ENCODE data around the gene ZNF296. TPM values are rescaled to one million over a fixed set of nuclear protein-coding genes. Genes with fewer than 3 reads are reported as not detected.

The ZNF296 gene
- total RNA-seq, 1 experiment from 2014 or later: 2.6 TPM

GRCh38 chr19:45041125-45041524, 35.2 kb downstream of the ZNF296 start:
- DNase-seq: no peak
- peaks cover 28% of the 10 kb centered on the region for H3K36me3 ChIP-seq (replicated peaks; ENCODE audit: control insufficient read depth, insufficient read depth, low read length)
- H3K4me3 ChIP-seq (ENCODE audit: insufficient read depth, low read depth, low read length): no peak overlapping the region
- H3K27me3 ChIP-seq (ENCODE audit: control insufficient read depth, insufficient read depth, low read length): no peaks in the 10 kb centered on the region

GRCh38 chr19:45040059-45040771, 36.1 kb downstream of the ZNF296 start:
- H3K27me3 ChIP-seq (ENCODE audit: control insufficient read depth, insufficient read depth, low read length): no peaks in the 10 kb centered on the region
- no peak overlapping the region for H3K4me3 ChIP-seq (ENCODE audit: insufficient read depth, low read depth, low read length)
- DNase-seq: no peak
- H3K36me3 ChIP-seq (replicated peaks; ENCODE audit: control insufficient read depth, insufficient read depth, low read length): peaks cover 28% of the 10 kb centered on the region

- no peaks in the 10 kb centered on the region for H3K27me3 ChIP-seq (ENCODE audit: control insufficient read depth, insufficient read depth, low read length)
- peak within 1 kb of the TSS; percentile 99 for H3K4me3 ChIP-seq (ENCODE audit: insufficient read depth, low read depth, low read length)
- DNase-seq: peak; percentile 99
- H3K36me3 ChIP-seq (replicated peaks; ENCODE audit: control insufficient read depth, insufficient read depth, low read length): peaks cover 22% of the 10 kb centered on the region
Observed at GRCh38 chr19:45038931-45039893, 37.1 kb downstream of the ZNF296 start, which contains the start of gene CLASRP. Gene CLASRP (plus strand): TSS chr19:45039045. CDS start chr19:45040213, 1,168 bp downstream.

- DNase-seq: peak; percentile 54
- H3K27me3 ChIP-seq (ENCODE audit: control insufficient read depth, insufficient read depth, low read length): no peaks in the 10 kb centered on the region
- no peak overlapping the region for H3K4me3 ChIP-seq (ENCODE audit: insufficient read depth, low read depth, low read length)
- peaks cover 20% of the 10 kb centered on the region for H3K36me3 ChIP-seq (replicated peaks; ENCODE audit: control insufficient read depth, insufficient read depth, low read length)
Observed at GRCh38 chr19:45037393-45038169, 38.7 kb downstream of the ZNF296 start.

- Histone ChIP-seq H3K4me3 (ENCODE audit: insufficient read depth, low read depth, low read length) (no peak overlapping the region), H3K36me3 (replicated peaks; ENCODE audit: control insufficient read depth, insufficient read depth, low read length) (peaks cover 9% of the 10 kb centered on the region), H3K27me3 (ENCODE audit: control insufficient read depth, insufficient read depth, low read length) (no peaks in the 10 kb centered on the region)
- DNase-seq: no peak
Observed at GRCh38 chr19:45035755-45036154, 40.5 kb downstream of the ZNF296 start.

GRCh38 chr19:45032421-45032820, 43.9 kb downstream of the ZNF296 start:
- Histone ChIP-seq H3K27me3 (ENCODE audit: control insufficient read depth, insufficient read depth, low read length) (no peaks in the 10 kb centered on the region), H3K4me3 (ENCODE audit: insufficient read depth, low read depth, low read length) (no peak overlapping the region), H3K36me3 (replicated peaks; ENCODE audit: control insufficient read depth, insufficient read depth, low read length) (peaks cover 4% of the 10 kb centered on the region)
- DNase-seq: no peak

- H3K36me3 ChIP-seq (replicated peaks; ENCODE audit: control insufficient read depth, insufficient read depth, low read length): peaks cover 4% of the 10 kb centered on the region
- DNase-seq: no peak
- no peak overlapping the region for H3K4me3 ChIP-seq (ENCODE audit: insufficient read depth, low read depth, low read length)
- H3K27me3 ChIP-seq (ENCODE audit: control insufficient read depth, insufficient read depth, low read length): no peaks in the 10 kb centered on the region
Observed at GRCh38 chr19:45030825-45031224, 45.5 kb downstream of the ZNF296 start.

GRCh38 chr19:45027371-45027770, 48.9 kb downstream of the ZNF296 start:
- Histone ChIP-seq H3K27me3 (ENCODE audit: control insufficient read depth, insufficient read depth, low read length) (no peaks in the 10 kb centered on the region), H3K36me3 (replicated peaks; ENCODE audit: control insufficient read depth, insufficient read depth, low read length) (peaks cover 3% of the 10 kb centered on the region), H3K4me3 (ENCODE audit: insufficient read depth, low read depth, low read length) (no peak overlapping the region)
- peak; percentile 51 for DNase-seq

GRCh38 chr19:45025264-45025663, 51.0 kb downstream of the ZNF296 start:
- Histone ChIP-seq H3K27me3 (ENCODE audit: control insufficient read depth, insufficient read depth, low read length) (no peaks in the 10 kb centered on the region), H3K36me3 (replicated peaks; ENCODE audit: control insufficient read depth, insufficient read depth, low read length) (peaks cover 3% of the 10 kb centered on the region), H3K4me3 (ENCODE audit: insufficient read depth, low read depth, low read length) (no peak overlapping the region)
- DNase-seq: no peak

- Histone ChIP-seq H3K27me3 (ENCODE audit: control insufficient read depth, insufficient read depth, low read length) (no peaks in the 10 kb centered on the region), H3K36me3 (replicated peaks; ENCODE audit: control insufficient read depth, insufficient read depth, low read length) (no peaks in the 10 kb centered on the region; the same call in 1 of the 2 replicates), H3K4me3 (ENCODE audit: insufficient read depth, low read depth, low read length) (no peak overlapping the region)
- DNase-seq: no peak
Observed at GRCh38 chr19:45023048-45023447, 53.2 kb downstream of the ZNF296 start.

GRCh38 chr19:45021971-45022370, 54.3 kb downstream of the ZNF296 start:
- H3K27me3 ChIP-seq (ENCODE audit: control insufficient read depth, insufficient read depth, low read length): no peaks in the 10 kb centered on the region
- no peaks in the 10 kb centered on the region; the same call in 1 of the 2 replicates for H3K36me3 ChIP-seq (replicated peaks; ENCODE audit: control insufficient read depth, insufficient read depth, low read length)
- no peak overlapping the region for H3K4me3 ChIP-seq (ENCODE audit: insufficient read depth, low read depth, low read length)

More at GRCh38 chr19:45021971-45022370, 54.3 kb downstream of the ZNF296 start:
- peak; percentile 48 for DNase-seq

All from H7 (cell line).